BLaER1 treated with 17β-estradiol and CSF1 and Interleukin-3, amounts not matched to agents 10 nM and 100 nM (cell line): ENCODE measurements around the gene CCDC39.

Experiments
- H3K27ac ChIP-seq, 11 experiments: shearing (Covaris generic); formaldehyde crosslinking; 2 replicates each; pipeline ENCODE4 v1.8.1; 2022
- H3K27me3 ChIP-seq, 11 experiments: shearing (Covaris generic); formaldehyde crosslinking; 2 replicates each; pipeline ENCODE4 v1.8.1; 2022
- H3K36me3 ChIP-seq, 11 experiments: shearing (Covaris generic); formaldehyde crosslinking; 2 replicates each; pipeline ENCODE4 v1.8.1; 2022
- H3K4me1 ChIP-seq, 10 experiments: shearing (Covaris generic); formaldehyde crosslinking; 2 replicates each; pipeline ENCODE4 v1.8.1; 2022
- H3K4me2 ChIP-seq, 11 experiments: shearing (Covaris generic); formaldehyde crosslinking; 2 replicates each; pipeline ENCODE4 v1.8.1; 2022
- H3K4me3 ChIP-seq, 10 experiments: shearing (Covaris generic); formaldehyde crosslinking; 2 replicates each; pipeline ENCODE4 v1.8.1; 2022
- H3K9ac ChIP-seq, 11 experiments: shearing (Covaris generic); formaldehyde crosslinking; 2 replicates each; pipeline ENCODE4 v1.8.1; 2022
- H3K9me3 ChIP-seq, 11 experiments: shearing (Covaris generic); formaldehyde crosslinking; replicated peaks in 1 of 11; 2 replicates each; pipeline ENCODE4 v1.8.1; 2022
- H4K20me1 ChIP-seq, 11 experiments: shearing (Covaris generic); formaldehyde crosslinking; 2 replicates each; pipeline ENCODE4 v1.8.1; 2022
- Cebpa-rat ChIP-seq, 11 experiments: shearing (Covaris generic); IDR thresholded peaks; 2 replicates each; pipeline ENCODE4 v1.8.1; 2022

CCDC39 gene

GRCh38 chr3:180679178-180680096 lies at the start of gene CCDC39:
Gene CCDC39, minus strand, starts transcription at chr3:180679489. Its CDS starts 109 bp downstream, at chr3:180679380.
- H3K27ac ChIP-seq = no peak within 1 kb of the TSS
- peaks cover 26 to 37% (median 30%) of the 10 kb centered on the region in 11 experiments for H3K27me3 ChIP-seq
- H3K36me3 ChIP-seq = no peaks in the 10 kb centered on the region; a peak in 2 of 22 replicates
- H4K20me1 ChIP-seq = no peaks in the 10 kb centered on the region
- no peak within 1 kb of the TSS for H3K9ac ChIP-seq
- no peak for TF ChIP-seq Cebpa-rat (IDR thresholded peaks at IDR 0.05)
- H3K4me3 ChIP-seq = peak within 1 kb of the TSS in 8 of 10 experiments; percentile 24 to 59 (median 41); a peak in 16 of 20 replicates
- H3K9me3 ChIP-seq = peaks cover 11 to 17% (median 13%) of the 10 kb centered on the region in 11 experiments
- peaks cover 0 to 6% (median 2%) of the 10 kb centered on the region in 10 experiments; a peak in 3 of 20 replicates for H3K4me1 ChIP-seq
- peak within 1 kb of the TSS; percentile 11 to 68 (median 43); a peak in 19 of 22 replicates for H3K4me2 ChIP-seq

- Histone ChIP-seq H3K27ac (no peak overlapping the region), H3K4me1 (no peaks in the 10 kb centered on the region), H3K9me3 (peaks cover 0 to 8% (median 7%) of the 10 kb centered on the region in 11 experiments; a peak in 8 of 22 replicates), H3K36me3 (no peaks in the 10 kb centered on the region), H3K4me2 (no peak overlapping the region), H3K4me3 (no peak overlapping the region), H3K9ac (no peak overlapping the region), H3K27me3 (no peaks in the 10 kb centered on the region), H4K20me1 (no peaks in the 10 kb centered on the region)
- TF ChIP-seq Cebpa-rat (IDR thresholded peaks at IDR 0.05) = no peak
These were observed 40.7 kb upstream of the CCDC39 start for GRCh38 chr3:180720012-180720411.

- no peak for TF ChIP-seq Cebpa-rat (IDR thresholded peaks at IDR 0.05)
- H3K4me3 ChIP-seq = no peak overlapping the region
These were observed 28.6 kb upstream of the CCDC39 start for GRCh38 chr3:180707896-180708295.

GRCh38 chr3:180705619-180706018 lies 26.3 kb upstream of the CCDC39 start:
- H3K36me3 ChIP-seq = no peaks in the 10 kb centered on the region
- H4K20me1 ChIP-seq = no peaks in the 10 kb centered on the region
- H3K4me3 ChIP-seq = no peak overlapping the region
- no peak overlapping the region for H3K9ac ChIP-seq
- H3K27ac ChIP-seq = no peak overlapping the region
- no peak for TF ChIP-seq Cebpa-rat (IDR thresholded peaks at IDR 0.05)
- no peak overlapping the region for H3K4me2 ChIP-seq
- peaks cover 0 to 14% (median 0%) of the 10 kb centered on the region in 11 experiments; a peak in 5 of 22 replicates for H3K9me3 ChIP-seq
- H3K4me1 ChIP-seq = no peaks in the 10 kb centered on the region
- H3K27me3 ChIP-seq = no peaks in the 10 kb centered on the region

More at GRCh38 chr3:180707896-180708295, 28.6 kb upstream of the CCDC39 start:
- Histone ChIP-seq H3K36me3 (no peaks in the 10 kb centered on the region), H3K27ac (no peak overlapping the region), H3K9ac (no peak overlapping the region), H3K9me3 (peaks cover 0 to 13% (median 0%) of the 10 kb centered on the region in 11 experiments; a peak in 5 of 22 replicates), H4K20me1 (no peaks in the 10 kb centered on the region), H3K27me3 (no peaks in the 10 kb centered on the region), H3K4me1 (no peaks in the 10 kb centered on the region), H3K4me2 (no peak overlapping the region)

- Histone ChIP-seq H3K4me2 (no peak overlapping the region), H3K36me3 (no peaks in the 10 kb centered on the region), H4K20me1 (no peaks in the 10 kb centered on the region), H3K9me3 (peaks cover 0 to 14% (median 0%) of the 10 kb centered on the region in 11 experiments; a peak in 5 of 22 replicates), H3K27me3 (no peaks in the 10 kb centered on the region), H3K4me3 (no peak overlapping the region), H3K27ac (no peak overlapping the region), H3K9ac (no peak overlapping the region), H3K4me1 (no peaks in the 10 kb centered on the region)
- TF ChIP-seq Cebpa-rat (IDR thresholded peaks at IDR 0.05) = no peak
These were observed 25.2 kb upstream of the CCDC39 start for GRCh38 chr3:180704532-180704931.

- no peak overlapping the region for H3K9ac ChIP-seq
- no peak overlapping the region for H3K4me3 ChIP-seq
- peaks cover 0 to 14% (median 0%) of the 10 kb centered on the region in 11 experiments; a peak in 5 of 22 replicates for H3K9me3 ChIP-seq
- H3K4me1 ChIP-seq = no peaks in the 10 kb centered on the region
- H3K27ac ChIP-seq = no peak overlapping the region
- H3K27me3 ChIP-seq = no peaks in the 10 kb centered on the region
- TF ChIP-seq Cebpa-rat (IDR thresholded peaks at IDR 0.05) = no peak
- H3K4me2 ChIP-seq = no peak overlapping the region
- no peaks in the 10 kb centered on the region for H3K36me3 ChIP-seq
- no peaks in the 10 kb centered on the region for H4K20me1 ChIP-seq
These were observed 21.7 kb upstream of the CCDC39 start for GRCh38 chr3:180700941-180701340.

- no peak overlapping the region for H3K9ac ChIP-seq
- H3K4me1 ChIP-seq = no peaks in the 10 kb centered on the region
- H3K9me3 ChIP-seq = peaks cover 0 to 10% (median 0%) of the 10 kb centered on the region in 11 experiments; a peak in 5 of 22 replicates
- no peaks in the 10 kb centered on the region for H3K27me3 ChIP-seq
- no peak overlapping the region for H3K27ac ChIP-seq
- TF ChIP-seq Cebpa-rat (IDR thresholded peaks at IDR 0.05) = no peak
- no peaks in the 10 kb centered on the region for H3K36me3 ChIP-seq
- H4K20me1 ChIP-seq = no peaks in the 10 kb centered on the region
- H3K4me2 ChIP-seq = no peak overlapping the region
- H3K4me3 ChIP-seq = no peak overlapping the region
These were observed 19.5 kb upstream of the CCDC39 start for GRCh38 chr3:180698760-180699270.

GRCh38 chr3:180694321-180694720 lies 15.0 kb upstream of the CCDC39 start:
- Histone ChIP-seq H3K27me3 (no peaks in the 10 kb centered on the region), H3K4me2 (no peak overlapping the region), H3K4me3 (no peak overlapping the region), H4K20me1 (no peaks in the 10 kb centered on the region), H3K9me3 (no peaks in the 10 kb centered on the region), H3K27ac (no peak overlapping the region), H3K4me1 (no peaks in the 10 kb centered on the region), H3K36me3 (no peaks in the 10 kb centered on the region), H3K9ac (no peak overlapping the region)
- TF ChIP-seq Cebpa-rat (IDR thresholded peaks at IDR 0.05) = no peak

- Histone ChIP-seq H3K9me3 (no peaks in the 10 kb centered on the region), H3K27ac (no peak overlapping the region), H3K4me1 (no peaks in the 10 kb centered on the region), H3K4me2 (no peak overlapping the region), H3K27me3 (no peaks in the 10 kb centered on the region), H3K4me3 (no peak overlapping the region), H4K20me1 (no peaks in the 10 kb centered on the region), H3K36me3 (no peaks in the 10 kb centered on the region), H3K9ac (no peak overlapping the region)
- no peak for TF ChIP-seq Cebpa-rat (IDR thresholded peaks at IDR 0.05)
These were observed 14.4 kb upstream of the CCDC39 start for GRCh38 chr3:180693656-180694055.
